HG03175 (cell line): ENCODE measurements around the gene GJD3.
A peak's percentile ranks its signal among the peaks of the same experiment; 100 is the strongest.
"Not testable (repeated sequence)": the region's sequence is repeated elsewhere in the genome, so short reads cannot be mapped to it uniquely, and the experiment has no call there.

Source experiments
- ATAC-seq: cut with Tn5 transposase; IDR thresholded peaks from one replicate; pipeline ENCODE4 v1.9.1; 2021; ENCODE audit warnings: mild to moderate bottlenecking, moderate library complexity; ENCODE audit not compliant: unreplicated experiment

The GJD3 gene

DNA sequence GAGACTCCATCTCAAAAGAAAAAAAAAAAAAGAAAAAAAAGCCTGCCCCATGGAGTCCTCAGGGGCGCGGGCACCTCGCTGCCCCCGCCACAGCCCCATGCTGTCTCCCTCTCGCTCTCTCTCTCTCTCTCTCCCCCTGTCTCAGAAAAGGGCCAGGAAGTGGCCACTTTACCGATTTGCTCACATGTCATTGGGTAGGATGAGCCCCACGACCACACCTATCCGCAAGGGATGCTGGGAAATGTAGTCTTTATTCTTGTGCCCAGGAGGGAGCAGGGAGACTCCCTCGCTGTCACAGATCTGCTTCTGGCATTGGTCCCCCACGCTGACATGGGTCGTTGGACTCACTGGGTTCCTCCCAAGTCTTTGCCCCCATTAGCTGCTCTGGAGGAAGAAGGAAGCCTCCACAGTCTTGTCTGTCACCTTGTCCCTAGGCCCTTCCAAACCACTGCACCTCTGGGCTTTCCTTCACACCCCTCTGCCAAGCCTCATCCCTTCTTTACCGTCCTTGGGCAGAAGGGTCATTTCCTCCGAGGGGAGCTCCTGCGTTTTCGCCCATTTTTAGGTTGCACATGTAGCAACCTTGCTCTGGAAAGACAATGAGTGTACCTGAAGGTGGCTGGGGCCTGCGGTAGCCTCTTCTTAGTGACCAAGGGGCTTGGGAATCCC lies 6.9 kb upstream of the GJD3 start:
- no peak for ATAC-seq

DNA sequence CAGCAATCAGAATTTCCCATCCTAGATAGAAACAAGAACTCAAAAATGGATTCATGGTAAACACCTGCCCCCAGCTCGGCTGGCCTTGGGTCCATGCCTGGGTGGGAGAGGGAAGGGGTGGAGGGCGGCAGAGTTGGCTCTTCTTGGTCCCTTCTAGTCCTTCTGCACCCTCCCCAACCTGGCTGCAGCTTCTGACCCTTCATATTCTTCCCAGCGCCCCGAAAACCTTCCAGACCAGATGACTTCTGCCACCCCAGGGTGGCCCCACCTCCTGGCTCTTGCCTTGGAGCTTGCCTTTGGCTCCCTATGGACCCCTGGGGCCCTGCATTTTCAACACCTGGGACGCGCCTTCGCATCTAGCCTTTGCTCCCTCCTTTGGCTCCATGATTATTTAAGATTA lies 5.4 kb upstream of the GJD3 start:
- ATAC-seq, result no peak

DNA sequence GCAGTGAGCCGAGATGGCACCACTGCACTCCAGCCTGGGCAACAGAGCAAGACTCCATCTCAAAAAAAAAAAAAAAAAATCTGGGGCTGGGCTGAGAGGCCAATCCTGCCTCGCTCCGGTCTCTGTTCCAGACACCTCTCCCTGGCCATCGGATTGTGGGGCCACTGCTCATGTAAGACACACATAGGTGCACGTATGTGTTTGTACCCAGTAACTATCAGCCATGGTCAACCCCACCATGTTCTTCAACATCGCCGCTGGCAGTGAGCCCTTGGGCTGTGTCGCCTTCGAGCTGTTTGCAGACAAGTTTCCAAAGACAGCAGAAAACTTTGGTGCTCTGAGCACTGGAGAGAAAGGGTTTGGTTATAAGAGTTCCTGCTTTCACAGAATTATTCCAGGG lies 3.2 kb upstream of the GJD3 start:
- ATAC-seq, result not testable (repeated sequence)

DNA sequence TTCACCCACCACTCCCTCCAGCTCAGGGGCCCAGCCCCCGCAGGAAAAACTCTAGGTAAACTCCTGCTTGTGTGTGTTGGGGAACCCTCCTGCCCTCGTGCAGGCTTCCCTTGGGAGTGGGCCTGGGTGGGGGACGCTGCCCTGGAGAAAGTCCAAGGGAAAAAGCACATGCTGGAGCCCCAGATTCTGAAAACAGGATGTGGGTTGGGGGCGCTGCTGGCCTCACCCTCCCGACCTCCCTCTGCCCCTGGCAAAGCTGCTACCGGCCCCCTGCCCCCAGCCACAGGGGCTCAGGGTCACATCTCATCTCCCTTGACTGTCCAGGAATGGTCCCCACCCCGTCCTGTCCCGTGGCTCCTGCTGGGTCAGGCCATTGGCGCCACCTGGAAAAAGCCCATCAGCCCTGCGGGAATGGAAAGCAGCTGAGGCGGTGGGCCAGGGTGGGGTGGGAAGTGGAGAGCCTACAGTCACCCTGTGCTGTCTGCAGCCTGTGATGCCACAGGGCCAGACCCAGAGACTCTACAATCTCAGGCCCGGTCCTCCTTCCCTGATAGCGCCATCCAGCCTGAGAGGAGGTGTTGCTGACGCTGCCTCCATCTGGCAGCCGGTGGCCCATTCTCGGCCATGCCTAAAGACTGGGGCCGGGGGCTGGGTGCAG lies 2.5 kb upstream of the GJD3 start:
- no peak for ATAC-seq

GRCh38 chr17:40366076-40366860 lies 1.7 kb upstream of the GJD3 start:
- no peak for ATAC-seq

GRCh38 chr17:40364906-40365305 lies 369 bp upstream of the GJD3 start:
- no peak for ATAC-seq

DNA sequence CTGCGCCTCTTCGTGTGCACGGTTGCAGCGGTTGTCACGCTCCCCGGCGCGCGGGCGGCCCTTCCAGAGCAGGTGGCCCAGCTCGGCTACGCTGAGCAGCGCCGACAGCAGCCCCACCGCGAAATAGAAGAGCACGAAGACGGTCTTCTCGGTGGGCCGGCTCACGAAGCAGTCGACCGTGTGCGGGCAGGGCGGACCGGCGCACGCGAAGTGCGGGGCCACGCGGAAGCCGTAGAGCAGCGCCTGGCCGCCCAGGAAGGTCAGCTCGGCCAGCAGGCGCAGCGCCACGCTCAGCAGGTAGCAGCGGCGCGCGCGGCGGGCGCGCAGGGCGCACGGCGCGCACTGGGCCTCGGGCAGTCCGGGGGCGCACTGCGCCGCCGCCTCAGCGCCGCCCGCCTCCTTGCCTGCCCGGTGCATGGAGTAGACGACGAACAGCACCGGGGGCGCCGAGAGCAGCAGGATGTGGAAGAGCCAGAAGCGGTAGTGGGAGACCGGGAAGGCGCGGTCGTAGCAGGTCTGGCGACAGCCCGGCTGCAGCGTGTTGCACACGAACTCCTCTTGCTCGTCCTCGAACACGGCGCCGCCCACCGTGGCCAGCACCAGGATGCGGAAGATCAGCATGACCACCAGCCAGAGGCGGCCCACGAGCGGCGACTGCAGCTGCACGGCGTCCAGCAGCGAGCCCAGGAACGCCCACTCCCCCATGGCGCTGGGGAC lies 1.3 kb downstream of the GJD3 start:
- ATAC-seq, result peak; percentile 16

- peak; percentile 75 for ATAC-seq
Observed at GRCh38 chr17:40362696-40363110, 1.8 kb downstream of the GJD3 start.

GRCh38 chr17:40361925-40362695 lies 2.4 kb downstream of the GJD3 start:
- peak; percentile 12 for ATAC-seq

DNA sequence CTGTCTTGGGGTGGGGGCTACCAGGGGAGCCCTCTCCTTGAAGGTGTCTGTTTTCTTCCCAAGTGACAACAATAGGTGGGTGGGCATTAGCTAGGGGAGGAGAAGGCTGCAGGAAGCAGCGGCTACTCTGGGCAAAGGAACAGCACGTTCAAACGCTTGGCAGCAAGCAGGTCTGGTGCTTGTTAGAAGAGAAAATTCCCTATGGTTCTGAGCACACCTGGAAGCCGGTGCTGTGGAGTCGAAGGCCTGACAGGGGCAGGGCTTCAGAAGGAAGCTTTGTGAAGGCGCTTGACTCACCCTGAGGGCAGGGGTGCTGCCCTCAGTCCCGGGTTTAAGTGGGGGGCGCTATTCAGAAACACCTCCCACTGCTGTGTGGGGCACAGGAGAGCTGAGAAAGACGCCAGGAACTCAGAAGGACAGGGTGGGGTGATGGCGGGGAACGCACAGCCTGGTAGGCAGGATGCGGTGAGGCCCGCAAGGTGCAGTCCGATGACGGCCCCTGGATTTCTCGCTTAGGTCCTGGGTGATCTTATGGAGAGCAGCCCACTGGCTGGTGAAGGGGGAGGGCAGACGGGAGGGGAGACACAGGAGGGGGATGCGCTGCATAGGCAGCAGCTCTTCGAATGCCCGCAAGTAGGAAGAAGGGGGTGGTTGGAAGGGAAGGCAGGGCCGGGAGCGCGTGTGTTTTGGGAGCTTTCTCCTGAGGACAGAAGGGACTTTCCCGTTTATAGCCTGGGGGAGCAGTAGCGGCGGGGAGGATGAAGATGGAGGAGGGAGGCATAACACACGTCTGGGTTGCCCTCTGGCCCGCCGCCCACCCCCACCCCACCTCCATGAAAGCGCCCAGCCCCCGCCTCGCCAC lies 3.2 kb downstream of the GJD3 start:
- no peak for ATAC-seq

GRCh38 chr17:40360091-40360490 lies 4.4 kb downstream of the GJD3 start:
- no peak for ATAC-seq

GRCh38 chr17:40358323-40359038 lies 6.1 kb downstream of the GJD3 start:
- ATAC-seq, result no peak

GRCh38 chr17:40356990-40357881 lies 7.3 kb downstream of the GJD3 start:
- ATAC-seq, result no peak

DNA sequence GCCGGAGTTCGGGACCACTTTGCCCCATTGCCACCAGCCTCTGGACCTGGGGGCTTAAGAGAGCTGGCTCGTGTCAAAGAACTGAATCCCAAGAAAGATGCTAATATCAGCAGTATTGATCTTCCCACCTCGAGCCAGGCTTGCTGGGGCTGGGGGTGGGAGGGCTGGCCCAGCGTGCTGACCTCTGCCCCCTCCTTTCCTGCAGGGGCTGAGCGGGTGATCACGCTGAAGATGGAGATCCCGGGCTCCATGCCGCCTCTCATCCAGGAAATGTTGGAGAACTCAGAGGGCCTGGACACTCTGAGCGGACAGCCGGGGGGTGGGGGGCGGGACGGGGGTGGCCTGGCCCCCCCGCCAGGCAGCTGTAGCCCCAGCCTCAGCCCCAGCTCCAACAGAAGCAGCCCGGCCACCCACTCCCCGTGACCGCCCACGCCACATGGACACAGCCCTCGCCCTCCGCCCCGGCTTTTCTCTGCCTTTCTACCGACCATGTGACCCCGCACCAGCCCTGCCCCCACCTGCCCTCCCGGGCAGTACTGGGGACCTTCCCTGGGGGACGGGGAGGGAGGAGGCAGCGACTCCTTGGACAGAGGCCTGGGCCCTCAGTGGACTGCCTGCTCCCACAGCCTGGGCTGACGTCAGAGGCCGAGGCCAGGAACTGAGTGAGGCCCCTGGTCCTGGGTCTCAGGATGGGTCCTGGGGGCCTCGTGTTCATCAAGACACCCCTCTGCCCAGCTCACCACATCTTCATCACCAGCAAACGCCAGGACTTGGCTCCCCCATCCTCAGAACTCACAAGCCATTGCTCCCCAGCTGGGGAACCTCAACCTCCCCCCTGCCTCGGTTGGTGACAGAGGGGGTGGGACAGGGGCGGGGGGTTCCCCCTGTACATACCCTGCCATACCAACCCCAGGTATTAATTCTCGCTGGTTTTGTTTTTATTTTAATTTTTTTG lies 8.5 kb downstream of the GJD3 start:
- ATAC-seq, result no peak

DNA sequence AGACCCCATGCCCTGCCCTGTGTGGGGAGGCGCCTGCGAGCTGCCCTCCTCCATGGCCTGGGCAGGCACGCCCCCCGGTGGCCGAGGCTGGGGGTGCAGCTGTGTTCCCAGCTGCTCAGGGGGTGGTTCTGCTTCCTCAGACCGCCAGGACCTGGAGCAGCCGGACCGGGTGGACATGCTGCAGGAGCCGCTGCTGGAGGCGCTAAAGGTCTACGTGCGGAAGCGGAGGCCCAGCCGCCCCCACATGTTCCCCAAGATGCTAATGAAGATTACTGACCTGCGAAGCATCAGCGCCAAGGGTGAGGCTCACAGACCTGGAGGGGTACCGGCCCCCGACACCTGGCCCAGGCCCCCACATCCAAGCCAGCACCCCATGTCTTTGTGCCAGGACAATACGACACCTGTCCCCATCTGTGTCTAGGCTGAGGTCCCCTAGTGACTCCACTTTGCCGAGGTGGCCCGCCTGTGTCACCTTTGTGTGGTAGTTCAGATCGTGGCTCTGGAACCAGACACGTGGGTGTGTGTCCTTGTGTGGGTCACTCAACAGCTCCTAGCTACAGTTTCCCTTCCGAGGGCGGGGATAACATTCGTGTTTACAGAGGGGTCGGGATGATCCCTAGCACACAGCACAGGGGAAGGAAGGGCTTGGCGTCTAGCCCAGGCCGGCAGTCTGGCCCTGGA lies 9.3 kb downstream of the GJD3 start:
- ATAC-seq, result no peak
